ENCODE measurements around the gene HCN2.
"Not testable (repeated sequence)": the region's sequence is repeated elsewhere in the genome, so short reads cannot be mapped to it uniquely, and the experiment has no call there.

HCN2 gene

GRCh38 chr19:621191-621590 lies 31.5 kb downstream of the HCN2 start:
- not testable (repeated sequence) for DNase-seq

GRCh38 chr19:621819-622218 lies 32.1 kb downstream of the HCN2 start:
- DNase-seq = no peak

- no peak for DNase-seq
These were observed 33.0 kb downstream of the HCN2 start for GRCh38 chr19:622666-623065.

GRCh38 chr19:623175-623916 lies 33.7 kb downstream of the HCN2 start:
- no peak for DNase-seq

GRCh38 chr19:623974-624373 lies 34.3 kb downstream of the HCN2 start:
- DNase-seq = no peak

- no peak for DNase-seq
These were observed 34.9 kb downstream of the HCN2 start for GRCh38 chr19:624433-625109.

GRCh38 chr19:625257-625656 lies 35.6 kb downstream of the HCN2 start:
- no peak for DNase-seq

GRCh38 chr19:626566-626965 lies 36.9 kb downstream of the HCN2 start:
- not testable (repeated sequence) for DNase-seq

GRCh38 chr19:628168-628567 lies 38.5 kb downstream of the HCN2 start:
- DNase-seq = peak in 1 of 2 experiments; percentile 48

- DNase-seq = not testable (repeated sequence)
These were observed 39.8 kb downstream of the HCN2 start for GRCh38 chr19:629515-629914.

- DNase-seq = no peak
These were observed 40.5 kb downstream of the HCN2 start for GRCh38 chr19:629961-630714.

- peak; percentile 64 to 71 for DNase-seq
These were observed 42.9 kb downstream of the HCN2 start for GRCh38 chr19:632579-633067.

GRCh38 chr19:633068-633785 lies 43.5 kb downstream of the HCN2 start, which contains the start of gene POLRMT:
TSS of gene POLRMT (minus strand) at chr19:633537. CDS start at chr19:633512, 25 bp downstream.
- DNase-seq = peak; percentile 94 to 96

- no peak for DNase-seq
These were observed 44.3 kb downstream of the HCN2 start for GRCh38 chr19:633786-634639.

- DNase-seq = no peak
These were observed 45.4 kb downstream of the HCN2 start for GRCh38 chr19:634975-635652.

- DNase-seq = no peak
These were observed 49.2 kb downstream of the HCN2 start for GRCh38 chr19:638906-639252.

GRCh38 chr19:639253-640160 lies 49.8 kb downstream of the HCN2 start, which contains the start of gene FGF22:
TSS of gene FGF22 (plus strand) at chr19:639879. CDS start at chr19:639926, 47 bp downstream.
- peak; percentile 95 to 97 for DNase-seq

- no peak for DNase-seq
These were observed 50.5 kb downstream of the HCN2 start for GRCh38 chr19:640161-640558.

- no peak for DNase-seq
These were observed 51.0 kb downstream of the HCN2 start for GRCh38 chr19:640606-641189.

- no peak for DNase-seq
These were observed 52.0 kb downstream of the HCN2 start for GRCh38 chr19:641702-642101.
